ENCODE measurements around the gene LMTK2.

DNA sequence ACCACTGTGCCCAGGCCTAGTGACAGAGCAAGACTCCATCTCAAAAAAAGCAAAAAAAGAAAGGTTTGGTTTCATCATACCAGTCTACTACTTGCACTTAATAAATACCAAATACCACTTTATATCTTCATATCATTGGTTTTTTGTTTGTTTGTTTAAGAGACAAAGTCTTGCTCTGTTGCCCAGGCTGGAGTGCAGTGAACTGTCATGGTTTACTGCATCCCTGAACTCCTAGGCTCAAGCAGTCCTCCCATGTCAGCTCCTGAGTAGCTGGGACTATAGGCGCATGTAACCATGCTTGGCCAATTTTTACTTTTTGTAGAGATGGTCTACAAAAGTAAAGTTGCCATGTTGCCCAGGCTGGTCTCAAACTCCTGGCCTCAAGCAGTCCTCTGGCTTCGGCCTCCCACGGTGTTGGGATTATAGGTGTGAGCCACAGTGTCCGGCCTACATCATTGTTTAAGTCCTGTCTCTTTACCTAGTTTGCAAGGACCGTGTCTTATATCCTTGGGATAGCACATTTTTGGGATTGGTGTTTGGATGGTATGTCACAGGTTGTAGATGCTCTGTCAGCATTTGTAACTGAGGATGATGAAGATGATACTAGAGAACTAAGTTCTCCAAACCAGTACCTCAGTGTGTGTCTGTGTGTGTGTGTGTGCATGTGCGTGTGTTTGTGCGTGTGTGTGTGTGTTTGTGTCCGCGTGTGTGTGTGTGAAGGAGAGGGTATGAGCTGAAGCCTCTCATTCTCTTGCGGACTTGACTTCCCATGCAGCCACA, 9.3 kb downstream of the LMTK2 start:
- TF ChIP-seq, protein P1, sequence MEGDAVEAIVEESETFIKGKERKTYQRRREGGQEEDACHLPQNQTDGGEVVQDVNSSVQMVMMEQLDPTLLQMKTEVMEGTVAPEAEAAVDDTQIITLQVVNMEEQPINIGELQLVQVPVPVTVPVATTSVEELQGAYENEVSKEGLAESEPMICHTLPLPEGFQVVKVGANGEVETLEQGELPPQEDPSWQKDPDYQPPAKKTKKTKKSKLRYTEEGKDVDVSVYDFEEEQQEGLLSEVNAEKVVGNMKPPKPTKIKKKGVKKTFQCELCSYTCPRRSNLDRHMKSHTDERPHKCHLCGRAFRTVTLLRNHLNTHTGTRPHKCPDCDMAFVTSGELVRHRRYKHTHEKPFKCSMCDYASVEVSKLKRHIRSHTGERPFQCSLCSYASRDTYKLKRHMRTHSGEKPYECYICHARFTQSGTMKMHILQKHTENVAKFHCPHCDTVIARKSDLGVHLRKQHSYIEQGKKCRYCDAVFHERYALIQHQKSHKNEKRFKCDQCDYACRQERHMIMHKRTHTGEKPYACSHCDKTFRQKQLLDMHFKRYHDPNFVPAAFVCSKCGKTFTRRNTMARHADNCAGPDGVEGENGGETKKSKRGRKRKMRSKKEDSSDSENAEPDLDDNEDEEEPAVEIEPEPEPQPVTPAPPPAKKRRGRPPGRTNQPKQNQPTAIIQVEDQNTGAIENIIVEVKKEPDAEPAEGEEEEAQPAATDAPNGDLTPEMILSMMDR (IDR thresholded peaks at IDR 0.05; ENCODE audit: insufficient read depth, low read length, poor library complexity, severe bottlenecking), result no peak
- no peak for TF ChIP-seq EZH2phosphoT487 (conservative IDR thresholded peaks at IDR 0.05; ENCODE audit: low read length)

Data from SU-DHL-6 (cell line).